ENCODE data around the gene SEM1. TPM values are rescaled to one million over a fixed set of nuclear protein-coding genes. Genes with fewer than 3 reads are reported as not detected.

SEM1 gene
- total and polyA plus RNA-seq, 9 of the 15 experiments (the other 6 are each of a cell fraction or from before 2014, with no cell fraction given), result 74.7 to 938 (median 454) TPM

- DNase-seq (ENCODE audit: extremely low read depth in 1 of 4, low spot score in 3 of 4) (no peak), ATAC-seq (no peak), FAIRE-seq (no peak)
- H3K36me3 ChIP-seq (ENCODE audit: control insufficient read depth, insufficient read depth, low read length), result peaks cover 28% of the 10 kb centered on the region; the same call in 2 of the 3 replicates
- no peak overlapping the region for H3K4me3 ChIP-seq
- H3K79me2 ChIP-seq (ENCODE audit: control insufficient read depth, insufficient read depth, low read length), result peaks cover 15% of the 10 kb centered on the region; the same call in 1 of the 3 replicates
- intact Hi-C loops (cut with micrococcal nuclease) (no loop called here), in situ Hi-C loops (cut with MboI) (no loop called here)
- 100% methylated on average over 1 of the region's 1 CpG for WGBS (ENCODE audit: insufficient coverage, low coverage, missing lambda C conversion rate)
- no peak overlapping the region for H3K4me2 ChIP-seq (ENCODE audit: insufficient read depth, low read length)
- no peaks in the 10 kb centered on the region for H3K4me1 ChIP-seq (replicated peaks in 1 of 2; ENCODE audit: control insufficient read depth in 2 of 2, insufficient read depth in 2 of 2, low read length in 2 of 2)
- no peaks in the 10 kb centered on the region for H4K20me1 ChIP-seq (replicated peaks; ENCODE audit: control insufficient read depth, insufficient read depth, low read length)
- ChIA-PET POLR2A (interaction anchor here (1.2 kb wide), 1 partner anchor 23 kb away, joined by 4 read pairs; no protein-coding TSS in a partner anchor), CTCF (ENCODE audit: low intra/inter-chr PET ratio) (no interaction called here)
- no peak overlapping the region for H2AFZ ChIP-seq (ENCODE audit: low read depth, low read length)
- no TSS peak for BruUV-seq (replicated peaks)
- no peaks in the 10 kb centered on the region for H3K27me3 ChIP-seq (ENCODE audit: control insufficient read depth in 2 of 2, insufficient read depth in 2 of 2, low read length in 2 of 2)
- H3K9ac ChIP-seq (ENCODE audit: insufficient read depth in 1 of 2, low read depth in 2 of 2, low read length in 2 of 2), result no peak overlapping the region
- no peaks in the 10 kb centered on the region for H3K9me1 ChIP-seq (ENCODE audit: control insufficient read depth, insufficient read depth, low read length)
- no peaks in the 10 kb centered on the region for H3K9me3 ChIP-seq (replicated peaks; ENCODE audit: control insufficient read depth, insufficient read depth, low read depth, low read length)
- no peak overlapping the region for H3K27ac ChIP-seq (ENCODE audit: extremely low read depth, low read depth, low read length)
- no peak for TF ChIP-seq E2F4 (CRISPR knock-in tag; IDR thresholded peaks at IDR 0.05; ENCODE audit: low read depth)
- TF ChIP-seq HCFC1 (IDR thresholded peaks at IDR 0.05; ENCODE audit: low read depth, low read length), result no peak
- TF ChIP-seq, protein P1, sequence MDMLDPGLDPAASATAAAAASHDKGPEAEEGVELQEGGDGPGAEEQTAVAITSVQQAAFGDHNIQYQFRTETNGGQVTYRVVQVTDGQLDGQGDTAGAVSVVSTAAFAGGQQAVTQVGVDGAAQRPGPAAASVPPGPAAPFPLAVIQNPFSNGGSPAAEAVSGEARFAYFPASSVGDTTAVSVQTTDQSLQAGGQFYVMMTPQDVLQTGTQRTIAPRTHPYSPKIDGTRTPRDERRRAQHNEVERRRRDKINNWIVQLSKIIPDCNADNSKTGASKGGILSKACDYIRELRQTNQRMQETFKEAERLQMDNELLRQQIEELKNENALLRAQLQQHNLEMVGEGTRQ (CRISPR knock-in tag; IDR thresholded peaks at IDR 0.05), result no peak
- no peak for TF ChIP-seq EWSR1 (IDR thresholded peaks at IDR 0.05; ENCODE audit: borderline replicate concordance, low read depth, partially characterized antibody)
- TF ChIP-seq DLX4 (CRISPR knock-in tag; IDR thresholded peaks at IDR 0.05), result no peak
- no peak for TF ChIP-seq SMARCA4 (IDR thresholded peaks at IDR 0.05)
- no peak for TF ChIP-seq MGA (IDR thresholded peaks at IDR 0.05)
- TF ChIP-seq TEAD2 (tag; IDR thresholded peaks at IDR 0.05), result no peak
These were observed 23.9 kb downstream of the SEM1 start for GRCh38 chr7:96685755-96686154.
